Stimulated activated CD4-positive, alpha-beta T cell treated with anti-CD3 and anti-CD28 coated beads, Interleukin-1b, Interleukin-23, amount 100 ng/mL, for 4 hours (primary cell): ENCODE measurements around the gene CUL1.
"Not testable (repeated sequence)": the region's sequence is repeated elsewhere in the genome, so short reads cannot be mapped to it uniquely, and the experiment has no call there.

Experiments
- DNase-seq, 2 donors: peaks; one replicate each; pipeline ENCODE4 v3.0.0-alpha.2; 2020; ENCODE audit warnings: low read depth in 2 of 2

Gene CUL1

DNA sequence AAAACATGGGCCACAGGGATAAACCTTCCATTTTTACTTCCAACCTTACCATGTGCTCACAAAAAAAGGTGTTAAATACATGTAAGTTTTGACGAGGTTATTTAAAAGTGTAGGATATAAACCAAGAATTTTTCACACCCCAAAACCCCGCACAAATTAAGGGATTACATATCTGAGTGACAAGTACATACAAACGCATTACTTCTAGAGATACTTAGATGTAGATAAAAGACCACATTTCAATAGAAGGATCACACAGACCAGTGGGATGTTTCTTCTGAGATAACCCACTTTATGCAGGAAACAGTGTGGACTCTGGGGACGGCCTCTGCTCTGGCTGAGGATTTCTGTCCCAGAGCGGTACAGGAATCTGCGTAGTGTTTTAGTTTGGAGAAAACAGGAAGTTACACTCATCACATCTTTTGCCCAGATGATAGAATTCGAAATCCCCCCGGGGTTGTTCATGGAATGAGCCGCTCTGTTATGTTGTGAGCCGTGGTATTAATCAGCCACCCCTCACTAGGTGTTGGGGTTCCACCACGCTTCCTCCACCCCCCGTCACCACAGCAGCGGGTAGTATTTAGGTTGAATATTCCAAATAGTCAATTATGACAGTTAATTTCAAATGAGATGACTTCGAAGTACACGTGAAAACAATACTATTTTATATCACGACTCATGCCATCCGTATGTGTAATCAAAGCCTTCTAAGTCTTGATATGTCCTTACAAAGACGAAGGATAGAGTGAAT is 1.3 kb upstream of the CUL1 start:
- DNase-seq: peak in 1 of 2 donors; percentile 43

DNA sequence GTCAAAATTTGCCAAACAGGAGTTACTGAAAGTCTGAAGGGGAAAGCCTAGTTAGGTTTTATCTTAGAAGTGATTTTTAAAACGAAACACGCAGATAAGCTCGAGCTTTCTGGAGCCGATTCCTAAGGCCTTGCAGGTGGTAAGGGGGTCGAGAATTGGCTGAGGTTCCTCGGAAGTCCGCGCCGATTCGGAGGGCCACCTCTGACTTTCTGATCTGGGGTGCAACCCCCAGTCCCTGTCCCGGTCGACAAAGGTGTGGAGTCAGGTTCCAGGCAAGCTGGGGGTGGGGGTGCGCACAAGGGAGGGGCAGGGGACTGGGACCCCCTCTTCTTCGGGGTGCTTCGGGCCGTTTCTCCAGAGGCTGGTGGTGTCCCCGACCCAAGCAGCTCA is 701 bp upstream of the CUL1 start:
- DNase-seq: no peak

DNA sequence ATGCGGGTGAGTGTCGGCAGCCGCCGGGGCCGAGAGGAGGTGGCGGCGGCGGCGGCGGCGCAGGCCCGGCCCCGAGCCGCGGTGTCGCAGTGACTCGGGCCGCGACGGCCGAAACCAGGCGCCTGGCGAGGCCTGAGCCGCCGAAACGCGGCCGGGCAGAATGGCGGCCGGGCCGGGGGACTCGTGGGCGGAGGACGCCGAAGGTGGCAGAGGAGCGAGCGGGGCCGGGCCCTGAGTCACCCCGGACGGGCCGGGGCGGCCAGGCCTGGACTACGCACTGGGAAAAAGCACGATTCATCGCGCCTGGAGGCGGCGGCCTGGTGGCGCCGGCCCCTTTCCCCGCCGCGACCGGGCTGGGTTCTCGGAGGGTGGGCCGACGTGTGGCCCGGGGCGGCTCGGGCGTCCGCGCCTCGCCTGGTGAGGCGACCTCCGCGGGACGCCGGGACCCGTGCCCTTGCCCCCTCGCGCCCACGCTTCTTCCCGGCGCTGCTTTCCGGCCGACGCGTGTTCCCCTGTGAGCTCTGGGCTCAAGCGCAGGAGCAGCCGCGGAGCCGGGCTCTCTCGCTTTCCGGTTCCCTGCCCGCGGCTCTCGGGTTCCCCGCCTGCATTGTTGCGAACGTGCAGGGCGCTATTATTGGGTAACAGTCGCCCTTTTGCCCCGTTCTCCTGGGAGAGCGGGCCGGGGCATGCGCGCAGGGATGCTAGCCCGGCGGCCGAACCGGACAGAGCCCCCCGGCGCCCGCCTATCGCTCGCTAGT is 500 bp downstream of the CUL1 start:
- peak in 1 of 2 donors; percentile 53 for DNase-seq

DNA sequence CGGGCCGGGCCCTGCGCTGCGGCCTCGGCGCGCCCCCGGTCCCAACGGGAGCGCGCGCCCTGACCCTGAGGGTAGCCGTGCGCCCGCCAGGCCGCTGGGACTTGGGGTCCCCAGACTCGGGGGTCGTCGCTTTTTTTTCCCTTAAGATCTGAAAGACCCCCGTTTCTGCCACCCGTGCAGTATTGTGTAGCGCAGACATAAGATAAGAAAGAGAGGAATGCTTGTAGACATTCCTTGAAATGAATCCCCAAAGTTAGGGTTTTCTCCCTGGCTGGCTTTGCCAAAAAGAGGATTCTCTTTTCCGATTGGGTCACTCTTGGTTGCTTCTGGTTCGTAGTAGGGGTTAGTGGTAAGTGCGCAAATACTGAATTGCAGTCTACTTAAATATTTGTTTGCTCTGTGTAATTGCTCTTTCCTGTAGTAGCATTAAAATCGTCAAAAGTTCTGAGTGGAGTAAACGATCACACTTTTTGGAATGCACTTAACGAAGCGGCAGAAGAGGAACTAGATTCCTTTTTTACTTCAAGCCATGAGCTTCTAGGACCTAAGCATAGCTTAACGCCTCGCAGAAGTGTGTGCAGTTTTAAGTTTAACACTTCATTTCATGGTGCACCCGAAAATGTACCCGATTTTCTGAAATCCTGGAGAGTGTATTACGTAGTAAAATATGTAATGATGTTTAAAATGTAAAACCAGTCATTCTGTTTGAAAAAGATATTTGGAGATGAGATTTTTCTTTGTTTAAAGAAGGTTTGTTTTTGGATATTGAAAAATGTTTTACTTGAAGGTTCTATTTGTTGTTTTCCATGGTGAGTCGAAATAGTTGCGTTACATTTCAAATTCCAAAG is 1.3 kb downstream of the CUL1 start:
- DNase-seq: no peak

DNA sequence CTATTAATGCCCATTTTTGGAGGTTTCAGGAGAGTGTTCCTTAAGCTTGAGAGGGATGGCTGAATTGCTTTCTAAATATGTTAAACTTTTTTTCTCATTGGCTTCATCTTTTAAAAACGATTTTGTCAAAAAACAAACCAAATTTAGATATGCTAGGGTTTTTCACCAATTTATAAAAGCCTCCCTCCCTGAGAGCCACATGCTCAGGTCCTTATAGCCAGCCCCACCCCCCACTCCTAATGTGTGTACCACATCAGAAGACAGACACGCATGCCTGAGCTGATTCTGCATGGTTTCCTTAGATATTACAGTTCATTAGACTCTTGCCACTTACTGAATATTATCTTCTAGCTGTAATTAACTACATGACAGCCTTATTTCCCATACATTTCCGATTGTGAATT is 2.0 kb downstream of the CUL1 start:
- peak; percentile 31 to 35 for DNase-seq

DNA sequence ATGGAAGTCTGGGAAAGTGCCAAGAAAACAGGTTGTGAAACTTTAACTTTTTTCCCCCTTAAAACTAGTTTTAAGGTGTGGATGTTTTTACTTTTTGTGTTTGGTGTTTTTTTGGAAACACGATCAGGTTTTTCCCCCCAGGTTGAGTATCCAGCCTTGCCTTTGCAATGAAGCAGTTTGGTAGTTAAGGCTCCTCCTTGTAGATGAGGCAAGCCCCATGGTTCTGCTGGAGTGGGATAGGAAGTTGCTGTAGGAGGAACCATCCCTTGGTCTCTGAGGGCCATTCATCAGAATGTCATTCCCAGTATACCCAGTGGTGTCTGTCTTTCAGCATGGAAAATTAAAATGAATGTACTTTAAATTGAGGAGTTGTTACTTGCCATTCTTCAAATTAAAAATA is 2.7 kb downstream of the CUL1 start:
- DNase-seq: no peak

DNA sequence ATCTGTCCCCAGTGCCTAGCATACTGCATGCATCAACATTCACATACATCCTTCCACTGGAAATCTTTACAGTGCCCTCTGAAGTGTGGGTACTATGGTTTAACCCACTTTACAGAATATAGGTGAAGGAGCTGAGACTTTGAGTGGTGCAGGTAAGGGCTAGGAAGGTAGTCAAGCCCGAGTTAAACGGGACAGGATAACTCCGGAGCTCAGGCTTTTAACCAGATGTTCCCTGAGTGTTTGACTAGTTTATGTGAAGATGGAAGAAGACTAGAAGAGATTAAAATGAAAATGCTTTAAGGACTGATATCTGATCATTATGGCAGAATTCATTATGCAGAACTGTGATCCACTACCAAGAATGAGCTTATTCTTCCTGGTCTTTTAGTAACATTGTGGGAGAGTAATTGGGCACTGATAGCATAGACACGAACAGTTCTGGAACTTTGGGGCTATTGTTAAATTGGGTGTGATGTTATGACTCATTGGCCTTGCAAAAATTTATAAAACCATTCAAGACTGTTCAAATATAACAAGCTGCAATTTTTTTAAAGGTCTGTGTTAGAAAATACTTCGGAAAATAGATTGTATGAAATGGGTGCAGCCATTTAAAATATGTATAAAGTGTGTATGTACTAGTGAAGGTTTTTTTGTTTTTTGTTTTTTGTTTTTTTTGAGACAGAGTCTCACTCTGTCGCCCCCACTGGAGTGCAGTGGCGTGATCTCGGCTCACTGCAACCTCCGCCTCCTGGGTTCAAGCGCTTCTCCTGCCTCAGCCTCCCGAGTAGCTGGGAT is 4.4 kb downstream of the CUL1 start:
- no peak for DNase-seq

DNA sequence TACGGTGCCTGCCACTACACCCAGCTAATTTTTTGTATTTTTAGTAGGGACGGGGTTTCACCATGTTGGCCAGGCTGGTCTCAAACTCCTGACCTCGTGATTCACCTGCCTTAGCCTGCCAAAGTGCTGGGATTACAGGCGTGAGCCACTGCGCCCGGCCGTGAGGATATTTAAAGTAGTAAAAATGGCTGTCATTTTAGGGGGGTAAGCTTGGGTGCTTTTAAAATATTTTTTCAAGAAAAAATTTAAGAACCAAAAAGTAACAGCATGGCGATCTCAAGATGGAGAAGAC is 4.9 kb downstream of the CUL1 start:
- not testable (repeated sequence) for DNase-seq

DNA sequence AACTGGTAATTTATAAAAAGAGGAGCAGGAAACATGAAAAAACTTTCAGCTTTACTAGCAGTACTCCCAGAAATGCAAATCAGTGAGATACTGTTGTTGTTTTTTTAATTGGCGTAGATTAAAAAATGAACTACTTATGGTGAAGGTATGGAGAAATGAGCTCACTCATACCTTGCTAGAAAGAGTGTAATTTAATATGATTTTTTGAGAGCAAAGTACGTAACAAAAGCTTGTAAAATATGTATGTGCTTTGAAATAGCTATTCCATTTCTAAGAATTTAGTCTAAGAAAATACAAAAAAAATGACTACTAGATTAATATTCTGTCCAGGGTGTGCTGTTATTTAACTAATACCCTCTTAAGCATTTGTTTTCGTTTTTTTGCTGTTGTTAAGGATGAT is 5.5 kb downstream of the CUL1 start:
- DNase-seq: no peak

DNA sequence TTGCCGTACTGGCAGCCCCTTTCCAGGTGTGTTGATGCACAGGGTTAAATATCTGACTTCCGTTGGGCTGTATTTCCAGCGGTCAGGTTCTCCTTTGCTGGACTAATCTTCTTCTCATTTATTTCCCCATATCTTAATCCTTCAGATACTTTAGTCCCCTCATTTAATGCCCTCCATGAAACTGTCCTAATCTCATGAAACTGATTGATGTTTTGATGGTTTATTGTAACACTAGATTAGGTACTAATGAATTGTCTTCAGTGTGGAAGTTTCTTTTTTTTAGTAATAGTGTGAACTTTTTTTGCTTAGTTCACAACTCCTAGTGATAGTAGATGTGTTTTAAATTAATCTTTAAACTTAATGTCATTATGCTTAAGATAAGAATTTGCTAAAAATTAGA is 6.3 kb downstream of the CUL1 start:
- DNase-seq: no peak

DNA sequence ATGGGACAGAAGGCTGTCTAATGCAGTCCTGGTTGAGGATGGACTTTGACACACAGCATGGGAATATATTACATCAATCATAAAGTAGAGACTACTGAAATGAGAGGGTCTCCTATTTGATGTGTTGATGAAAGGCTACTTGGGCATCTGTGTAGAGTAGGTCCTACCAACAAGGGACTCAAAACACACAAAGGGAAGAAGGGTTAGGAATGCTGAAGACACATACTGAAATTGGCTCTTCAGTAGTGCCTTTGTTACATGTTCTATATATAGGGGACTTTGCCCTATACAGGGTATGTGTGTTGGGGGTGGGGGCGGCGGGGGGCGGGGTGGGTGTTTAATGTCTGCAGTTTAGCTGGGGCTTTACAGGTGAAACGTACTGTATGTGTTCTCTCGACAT is 7.7 kb downstream of the CUL1 start:
- no peak for DNase-seq

DNA sequence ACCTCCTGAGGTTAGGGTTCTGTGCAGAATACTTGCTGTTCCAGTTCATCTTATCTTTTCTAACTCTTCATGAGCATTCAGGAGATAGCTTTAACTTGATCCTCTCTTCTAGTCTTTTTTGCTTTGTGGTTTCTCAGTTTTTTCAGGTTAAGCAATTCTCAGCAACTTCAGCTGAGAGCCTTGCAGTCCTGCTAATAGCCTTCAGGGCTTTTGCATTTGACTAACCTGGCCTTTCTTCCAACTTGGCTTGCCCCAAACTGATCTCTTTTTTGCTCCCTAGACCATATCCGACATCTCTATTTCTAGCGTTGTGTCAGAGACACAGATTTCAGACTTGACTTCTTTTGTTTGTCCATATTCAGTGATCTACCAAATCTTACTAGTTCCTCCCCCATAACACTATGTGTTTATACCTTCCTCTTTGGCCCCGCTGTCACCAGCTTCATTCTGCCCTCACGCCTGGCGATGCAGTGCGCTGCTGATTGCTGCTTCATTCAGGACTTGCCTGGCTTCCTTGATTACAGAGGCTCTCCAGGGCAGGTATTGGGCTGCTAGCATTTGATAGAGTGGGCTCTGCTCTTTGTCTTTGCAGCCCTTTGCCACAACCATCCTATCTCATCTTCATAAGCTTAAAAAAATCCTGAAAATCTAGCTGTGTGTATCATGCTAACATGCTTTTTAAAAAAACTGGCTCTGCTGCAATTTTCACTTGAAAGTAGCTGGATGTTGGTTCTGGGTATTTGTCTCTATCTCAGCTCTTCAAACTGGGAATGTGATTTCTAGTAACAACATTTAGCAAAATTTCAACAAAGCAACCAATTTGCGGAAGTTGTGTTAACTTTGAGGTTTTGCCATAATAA is 9.6 kb downstream of the CUL1 start:
- no peak for DNase-seq

DNA sequence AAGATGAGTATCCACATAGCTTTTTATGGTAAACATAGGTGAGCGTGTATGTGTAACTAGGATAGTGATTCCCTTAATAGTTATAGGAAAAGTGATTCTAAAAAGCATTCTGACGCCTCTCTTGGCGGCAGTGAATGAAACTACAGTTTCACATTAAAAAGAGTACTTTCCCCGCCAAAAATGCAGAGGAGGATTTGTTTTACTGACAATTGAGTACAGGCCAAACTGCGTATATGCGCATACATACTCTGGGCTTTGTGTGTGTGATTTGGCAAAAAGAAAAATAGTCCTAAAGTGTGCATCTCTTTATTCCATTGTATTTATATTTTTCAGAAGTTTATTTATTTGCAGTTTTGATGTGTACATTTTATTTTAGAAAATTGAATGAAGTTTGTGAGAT is 10.3 kb downstream of the CUL1 start:
- DNase-seq: no peak

DNA sequence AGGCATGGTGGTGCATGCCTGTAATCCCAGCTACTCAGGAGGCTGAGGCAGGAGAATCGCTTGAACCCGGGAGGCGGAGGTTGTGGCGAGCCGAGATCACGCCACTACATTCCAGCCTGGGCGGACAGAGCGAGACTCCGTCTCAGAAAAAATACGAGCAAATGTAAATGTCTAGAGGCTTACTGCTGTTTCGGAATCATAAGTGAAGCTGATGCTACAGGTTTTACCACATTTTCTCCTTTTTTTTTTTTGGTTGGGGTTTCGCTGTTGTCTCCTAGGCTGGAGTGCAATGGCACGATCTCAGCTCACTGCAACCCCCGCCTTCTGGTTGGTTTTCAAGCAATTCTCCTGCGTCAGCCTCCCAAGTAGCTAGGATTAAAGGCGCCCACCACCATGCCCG is 11.7 kb downstream of the CUL1 start:
- not testable (repeated sequence) for DNase-seq

DNA sequence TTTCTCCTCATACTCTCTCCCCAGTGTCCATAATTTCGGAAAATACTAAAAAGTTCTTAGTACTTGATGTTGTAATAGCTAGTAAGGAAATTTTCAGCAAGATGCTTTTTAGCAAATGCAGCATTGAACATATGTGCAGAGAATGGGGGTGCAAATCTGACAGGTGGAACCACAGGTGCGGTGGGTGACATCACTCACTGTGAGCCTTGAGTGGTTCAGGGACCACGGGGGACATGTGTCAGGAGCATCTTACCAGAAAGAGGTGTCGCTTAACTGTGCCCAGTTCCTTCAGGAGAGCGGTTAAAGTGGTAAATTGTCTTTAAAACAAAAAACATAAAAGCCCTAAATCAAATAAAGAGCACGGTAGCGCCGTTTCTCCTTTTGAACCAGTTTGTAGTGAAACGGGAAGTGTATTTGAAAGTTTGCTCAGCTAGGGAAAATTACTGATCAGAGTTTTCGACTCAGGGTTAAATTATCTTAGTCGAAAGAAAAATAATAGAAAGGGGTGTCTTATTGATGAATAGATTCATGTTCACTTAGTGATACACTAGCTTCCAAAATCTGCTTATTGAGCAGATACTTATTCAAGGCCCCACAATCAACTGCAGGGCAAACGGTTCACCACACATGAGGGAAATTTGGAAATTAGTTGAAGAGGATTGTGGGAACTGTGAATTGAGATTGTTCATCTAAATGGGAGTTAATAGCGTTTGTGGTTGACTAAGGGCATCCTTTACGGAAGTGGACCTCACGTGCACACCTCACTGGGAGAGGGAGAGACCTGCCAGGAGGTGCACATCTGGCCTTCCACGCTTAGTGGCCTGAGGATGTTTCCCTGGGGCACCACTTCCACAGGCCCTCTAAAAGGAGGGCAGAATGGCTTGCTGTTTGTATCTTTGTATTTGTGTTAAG is 12.7 kb downstream of the CUL1 start:
- DNase-seq: no peak

DNA sequence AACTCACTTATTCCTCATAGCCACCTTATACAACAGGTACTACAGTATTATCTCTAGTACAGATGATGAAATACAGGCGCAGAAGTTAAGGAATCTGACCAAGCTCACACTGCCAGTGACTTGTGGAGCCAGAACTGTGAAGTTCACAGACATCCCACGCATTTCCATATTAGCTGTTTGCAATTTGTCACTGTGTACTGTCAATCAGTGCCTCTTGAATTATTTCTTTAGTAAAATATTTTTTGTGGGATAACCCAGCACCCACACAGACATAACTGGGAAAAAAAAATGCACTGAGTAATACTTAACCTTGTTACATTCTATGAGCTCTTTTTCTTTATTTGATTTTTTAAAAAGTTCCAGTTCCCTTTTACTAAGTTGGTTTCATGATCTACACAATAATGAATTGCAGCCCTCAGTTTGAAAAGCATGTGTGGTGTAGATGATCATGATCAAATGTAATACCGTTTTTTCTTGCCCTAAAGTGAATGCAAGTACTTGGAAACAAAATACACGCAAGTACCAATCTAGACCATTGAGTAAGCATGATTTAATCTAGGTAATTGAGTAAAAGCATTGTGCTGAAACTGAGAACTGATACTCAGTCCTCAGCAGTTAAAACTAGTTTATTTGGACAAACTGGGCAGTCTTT is 14.1 kb downstream of the CUL1 start:
- no peak for DNase-seq

DNA sequence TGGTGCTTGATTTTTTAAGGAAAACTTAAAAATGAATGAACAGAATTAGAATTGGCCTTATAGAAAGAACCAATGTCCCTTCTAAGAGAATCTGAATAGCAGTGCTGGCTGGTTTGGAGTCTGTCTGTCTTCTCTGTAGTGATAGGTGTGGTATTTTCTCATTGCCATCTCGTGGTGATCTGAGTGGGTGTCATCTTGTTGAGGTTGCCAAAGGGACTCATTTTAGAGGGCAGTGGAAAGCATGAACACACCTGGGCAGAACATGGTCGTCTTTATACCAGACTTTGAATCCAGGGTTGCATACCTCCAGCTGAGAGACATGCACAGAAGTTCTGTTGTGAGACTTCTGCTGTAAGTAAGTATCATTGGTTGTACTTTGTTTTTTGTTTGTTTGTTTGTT is 15.8 kb downstream of the CUL1 start:
- DNase-seq: no peak

DNA sequence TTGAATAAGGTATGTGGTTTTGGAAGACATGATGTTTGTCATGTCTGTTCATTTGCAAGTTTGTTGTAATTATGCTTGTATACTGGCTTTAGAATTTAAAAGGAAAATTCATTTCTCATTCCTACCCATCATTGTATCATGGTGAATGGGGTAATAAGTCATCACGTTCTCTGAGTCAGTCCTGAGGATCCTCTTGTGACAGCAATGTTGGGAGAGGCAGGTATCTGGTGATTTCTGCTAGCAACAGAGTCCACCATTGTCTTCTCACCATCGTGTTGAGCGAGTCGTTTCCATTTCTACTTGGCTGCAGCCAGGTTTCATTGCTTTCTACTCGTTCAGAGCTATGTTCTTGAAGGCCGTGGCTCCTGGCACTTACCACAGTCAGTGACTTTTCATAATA is 16.3 kb downstream of the CUL1 start:
- no peak for DNase-seq

DNA sequence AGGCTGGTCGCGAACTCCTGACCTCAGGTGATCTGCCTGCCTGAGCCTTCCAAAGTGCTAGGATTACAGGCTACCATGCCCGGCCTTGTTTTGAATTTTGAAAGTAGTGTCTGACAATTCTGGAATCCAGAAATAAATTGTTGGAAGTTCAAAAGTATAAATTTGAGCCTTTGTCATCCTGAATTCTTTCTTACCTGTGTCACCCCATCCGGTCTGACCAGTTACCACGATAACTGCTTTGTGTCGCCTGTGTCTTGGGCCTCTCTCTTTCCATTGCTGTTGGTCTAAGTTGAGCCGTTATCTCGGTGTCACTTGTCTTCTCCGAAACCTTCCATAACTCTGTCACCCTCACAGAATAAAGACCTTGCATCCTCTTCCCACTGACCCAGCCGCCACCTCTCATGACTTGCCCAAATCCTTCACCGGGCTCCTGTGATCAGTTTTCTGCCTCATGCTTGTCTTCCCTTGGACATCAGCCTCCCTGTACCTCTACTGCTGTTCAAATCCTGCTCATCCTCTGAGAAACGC is 18.6 kb downstream of the CUL1 start:
- no peak for DNase-seq
